ENCODE data around the gene LPP.
A peak's percentile ranks its signal among the peaks of the same experiment; 100 is the strongest.

The LPP gene

GRCh38 chr3:188169830-188170455 lies 16.0 kb downstream of the LPP start:
- DNase-seq (ENCODE audit: low read depth in 2 of 2): no peak

- DNase-seq (ENCODE audit: low read depth in 2 of 2): peak in 1 of 2 donors; percentile 35
Measured at GRCh38 chr3:188170461-188171459, 16.8 kb downstream of the LPP start.

- no peak for DNase-seq (ENCODE audit: low read depth in 2 of 2)
Measured at GRCh38 chr3:188171682-188172467, 17.9 kb downstream of the LPP start.

- DNase-seq (ENCODE audit: low read depth in 2 of 2): no peak
Measured at GRCh38 chr3:188174317-188175044, 20.5 kb downstream of the LPP start.

- no peak for DNase-seq (ENCODE audit: low read depth in 2 of 2)
Measured at GRCh38 chr3:188176476-188176875, 22.5 kb downstream of the LPP start.

- DNase-seq (ENCODE audit: low read depth in 2 of 2): no peak
Measured at GRCh38 chr3:188176884-188177283, 22.9 kb downstream of the LPP start.

- no peak for DNase-seq (ENCODE audit: low read depth in 2 of 2)
Measured at GRCh38 chr3:188177721-188178120, 23.8 kb downstream of the LPP start.

GRCh38 chr3:188178293-188178936 lies 24.5 kb downstream of the LPP start:
- DNase-seq (ENCODE audit: low read depth in 2 of 2): no peak

- DNase-seq (ENCODE audit: low read depth in 2 of 2): no peak
Measured at GRCh38 chr3:188179006-188179966, 25.3 kb downstream of the LPP start.

GRCh38 chr3:188180114-188180513 lies 26.2 kb downstream of the LPP start:
- DNase-seq (ENCODE audit: low read depth in 2 of 2): no peak

- DNase-seq (ENCODE audit: low read depth in 2 of 2): no peak
Measured at GRCh38 chr3:188183452-188183851, 29.5 kb downstream of the LPP start.

- DNase-seq (ENCODE audit: low read depth in 2 of 2): no peak
Measured at GRCh38 chr3:188184160-188184559, 30.2 kb downstream of the LPP start.

- no peak for DNase-seq (ENCODE audit: low read depth in 2 of 2)
Measured at GRCh38 chr3:188184649-188185048, 30.7 kb downstream of the LPP start.

- DNase-seq (ENCODE audit: low read depth in 2 of 2): no peak
Measured at GRCh38 chr3:188185717-188186251, 31.8 kb downstream of the LPP start.

- no peak for DNase-seq (ENCODE audit: low read depth in 2 of 2)
Measured at GRCh38 chr3:188187053-188187452, 33.1 kb downstream of the LPP start.

- no peak for DNase-seq (ENCODE audit: low read depth in 2 of 2)
Measured at GRCh38 chr3:188188911-188189310, 35.0 kb downstream of the LPP start.

GRCh38 chr3:188191460-188191859 lies 37.5 kb downstream of the LPP start:
- no peak for DNase-seq (ENCODE audit: low read depth in 2 of 2)

- DNase-seq (ENCODE audit: low read depth in 2 of 2): no peak
Measured at GRCh38 chr3:188192034-188192433, 38.1 kb downstream of the LPP start.

- DNase-seq (ENCODE audit: low read depth in 2 of 2): no peak
Measured at GRCh38 chr3:188194332-188194731, 40.4 kb downstream of the LPP start.
